ENCODE data around the gene UGT2B15.
"Not testable (repeated sequence)": the region's sequence is repeated elsewhere in the genome, so short reads cannot be mapped to it uniquely, and the experiment has no call there.

GRCh38 chr4:68703168-68703567 is 32.7 kb upstream of the UGT2B15 start:
- TF ChIP-seq CTCF (conservative IDR thresholded peaks at IDR 0.05 in 1 of 2, IDR thresholded peaks at IDR 0.05 in 1 of 2; ENCODE audit: low read depth in 1 of 2, low read length in 2 of 2); EZH2 (IDR thresholded peaks at IDR 0.05; ENCODE audit: low read length, missing control alignments): not testable (repeated sequence)
